Measurements from ENCODE around the gene TNRC6B.

Gene TNRC6B

GRCh38 chr22:40199852-40200251 is 22.1 kb downstream of the TNRC6B start:
- H3K79me2 ChIP-seq (ENCODE audit: insufficient read depth, low read length) = peaks cover 96% of the 10 kb centered on the region
- H3K4me1 ChIP-seq (ENCODE audit: insufficient read depth, low read length, severe bottlenecking) = peaks cover 94% of the 10 kb centered on the region
- H3F3A ChIP-seq (ENCODE audit: insufficient read depth, low read length) = no peaks in the 10 kb centered on the region
- H3K4me3 ChIP-seq (ENCODE audit: low read depth, low read length, poor library complexity, severe bottlenecking) = no peak overlapping the region
- no peak overlapping the region for H3K27ac ChIP-seq (ENCODE audit: low read depth, low read length, poor library complexity, severe bottlenecking)
- no peak for TF ChIP-seq EZH2 (IDR thresholded peaks at IDR 0.05; ENCODE audit: borderline replicate concordance, low read length)
- TF ChIP-seq, protein P1, sequence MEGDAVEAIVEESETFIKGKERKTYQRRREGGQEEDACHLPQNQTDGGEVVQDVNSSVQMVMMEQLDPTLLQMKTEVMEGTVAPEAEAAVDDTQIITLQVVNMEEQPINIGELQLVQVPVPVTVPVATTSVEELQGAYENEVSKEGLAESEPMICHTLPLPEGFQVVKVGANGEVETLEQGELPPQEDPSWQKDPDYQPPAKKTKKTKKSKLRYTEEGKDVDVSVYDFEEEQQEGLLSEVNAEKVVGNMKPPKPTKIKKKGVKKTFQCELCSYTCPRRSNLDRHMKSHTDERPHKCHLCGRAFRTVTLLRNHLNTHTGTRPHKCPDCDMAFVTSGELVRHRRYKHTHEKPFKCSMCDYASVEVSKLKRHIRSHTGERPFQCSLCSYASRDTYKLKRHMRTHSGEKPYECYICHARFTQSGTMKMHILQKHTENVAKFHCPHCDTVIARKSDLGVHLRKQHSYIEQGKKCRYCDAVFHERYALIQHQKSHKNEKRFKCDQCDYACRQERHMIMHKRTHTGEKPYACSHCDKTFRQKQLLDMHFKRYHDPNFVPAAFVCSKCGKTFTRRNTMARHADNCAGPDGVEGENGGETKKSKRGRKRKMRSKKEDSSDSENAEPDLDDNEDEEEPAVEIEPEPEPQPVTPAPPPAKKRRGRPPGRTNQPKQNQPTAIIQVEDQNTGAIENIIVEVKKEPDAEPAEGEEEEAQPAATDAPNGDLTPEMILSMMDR (IDR thresholded peaks at IDR 0.05; ENCODE audit: low read length) = no peak
- H3K36me3 ChIP-seq (ENCODE audit: insufficient read depth, low read length) = 0 out of 2 replicates have a peak, but pooled peaks cover under 1% of the 10 kb centered on the region
- H3K9ac ChIP-seq (ENCODE audit: low read length) = no peak overlapping the region
- no peaks in the 10 kb centered on the region for H3K27me3 ChIP-seq (ENCODE audit: insufficient read depth, low read length)
- no peak overlapping the region for H3K4me2 ChIP-seq (ENCODE audit: low read length)
- no peaks in the 10 kb centered on the region for H4K20me1 ChIP-seq (ENCODE audit: insufficient read depth, low read length)
- no peak overlapping the region for H2AFZ ChIP-seq (ENCODE audit: low read length)
- H3K9me2 ChIP-seq (ENCODE audit: low read depth, low read length) = no peaks in the 10 kb centered on the region
- H3K9me3 ChIP-seq (ENCODE audit: low read length) = no peaks in the 10 kb centered on the region

DNA sequence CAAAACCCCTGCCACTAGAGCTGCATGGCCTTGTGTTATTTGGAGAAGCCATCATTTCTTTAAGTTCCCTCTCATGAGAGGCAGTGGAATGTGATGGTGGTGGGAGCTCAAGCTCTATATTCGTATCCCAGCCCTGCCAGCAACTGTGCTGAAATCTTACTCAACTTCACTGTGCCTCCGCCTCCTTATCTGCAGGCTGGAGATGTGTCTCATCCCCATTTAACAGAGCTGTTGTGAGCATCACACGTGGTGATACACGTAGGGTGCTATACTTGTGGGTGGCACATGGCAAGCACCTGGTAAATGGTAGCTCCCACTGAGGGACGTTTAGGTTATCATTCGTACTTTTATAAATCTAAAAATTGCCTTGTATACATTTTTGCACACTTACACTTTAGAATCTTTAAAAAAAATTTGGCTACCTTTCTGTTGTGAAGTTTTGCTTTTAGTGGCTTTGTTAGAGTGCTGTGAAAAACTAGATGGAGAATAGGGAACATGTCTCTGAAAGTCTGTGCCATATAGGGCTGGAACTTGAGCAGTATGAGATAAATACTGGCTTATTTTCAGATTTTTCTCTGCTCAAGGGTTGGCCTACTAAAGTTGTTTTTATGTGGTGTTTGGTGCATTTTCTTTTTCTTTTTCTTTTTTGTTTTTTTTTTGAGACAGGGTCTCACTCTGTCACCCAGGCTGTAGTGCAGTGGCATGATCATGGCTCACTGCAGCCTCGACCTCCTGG is 23.2 kb downstream of the TNRC6B start:
- H3K79me2 ChIP-seq (ENCODE audit: insufficient read depth, low read length) = peaks cover 96% of the 10 kb centered on the region
- no peak for TF ChIP-seq EZH2 (IDR thresholded peaks at IDR 0.05; ENCODE audit: borderline replicate concordance, low read length)
- TF ChIP-seq, protein P1 (IDR thresholded peaks at IDR 0.05; ENCODE audit: low read length) = no peak
- no peak overlapping the region for H3K9ac ChIP-seq (ENCODE audit: low read length)
- no peak overlapping the region; the same call in 1 of the 2 replicates for H3K4me2 ChIP-seq (ENCODE audit: low read length)
- no peaks in the 10 kb centered on the region for H4K20me1 ChIP-seq (ENCODE audit: insufficient read depth, low read length)
- H3K9me2 ChIP-seq (ENCODE audit: low read depth, low read length) = no peaks in the 10 kb centered on the region
- no peaks in the 10 kb centered on the region for H3K27me3 ChIP-seq (ENCODE audit: insufficient read depth, low read length)
- peak overlapping the region; percentile 23 for H3K27ac ChIP-seq (ENCODE audit: low read depth, low read length, poor library complexity, severe bottlenecking)
- H3K4me3 ChIP-seq (ENCODE audit: low read depth, low read length, poor library complexity, severe bottlenecking) = no peak overlapping the region
- H3K4me1 ChIP-seq (ENCODE audit: insufficient read depth, low read length, severe bottlenecking) = peaks cover 85% of the 10 kb centered on the region
- no peak overlapping the region for H2AFZ ChIP-seq (ENCODE audit: low read length)
- H3F3A ChIP-seq (ENCODE audit: insufficient read depth, low read length) = no peaks in the 10 kb centered on the region
- no peaks in the 10 kb centered on the region for H3K36me3 ChIP-seq (ENCODE audit: insufficient read depth, low read length)
- H3K9me3 ChIP-seq (ENCODE audit: low read length) = no peaks in the 10 kb centered on the region

- H3K79me2 ChIP-seq (ENCODE audit: insufficient read depth, low read length) = peaks cover 94% of the 10 kb centered on the region
- H3K9ac ChIP-seq (ENCODE audit: low read length) = peak overlapping the region; percentile 13; the same call in 1 of the 2 replicates
- H2AFZ ChIP-seq (ENCODE audit: low read length) = no peak overlapping the region
- H3K9me2 ChIP-seq (ENCODE audit: low read depth, low read length) = no peaks in the 10 kb centered on the region
- H3K9me3 ChIP-seq (ENCODE audit: low read length) = no peaks in the 10 kb centered on the region
- H3K36me3 ChIP-seq (ENCODE audit: insufficient read depth, low read length) = no peaks in the 10 kb centered on the region
- no peak for TF ChIP-seq EZH2 (IDR thresholded peaks at IDR 0.05; ENCODE audit: borderline replicate concordance, low read length)
- TF ChIP-seq, protein P1 (IDR thresholded peaks at IDR 0.05; ENCODE audit: low read length) = no peak
- H3K27me3 ChIP-seq (ENCODE audit: insufficient read depth, low read length) = no peaks in the 10 kb centered on the region
- peak overlapping the region; percentile 53 for H3K4me2 ChIP-seq (ENCODE audit: low read length)
- no peaks in the 10 kb centered on the region for H4K20me1 ChIP-seq (ENCODE audit: insufficient read depth, low read length)
- no peaks in the 10 kb centered on the region for H3F3A ChIP-seq (ENCODE audit: insufficient read depth, low read length)
- H3K27ac ChIP-seq (ENCODE audit: low read depth, low read length, poor library complexity, severe bottlenecking) = peak overlapping the region; percentile 62
- H3K4me3 ChIP-seq (ENCODE audit: low read depth, low read length, poor library complexity, severe bottlenecking) = peak overlapping the region; percentile 5
- peaks cover 71% of the 10 kb centered on the region for H3K4me1 ChIP-seq (ENCODE audit: insufficient read depth, low read length, severe bottlenecking)
Measured at GRCh38 chr22:40202225-40202944, 24.7 kb downstream of the TNRC6B start.

Measured in OCI-LY1 (cell line).